Natural killer cell (primary cell): ENCODE results near the gene UGT1A5. TPM values are rescaled to one million over a fixed set of nuclear protein-coding genes. Genes with fewer than 3 reads are reported as not detected.

Experiments used
- ATAC-seq, 3 donors: fragments of 150-1000 bp in 2 of 3; fragments of 200-7000 bp in 1 of 3; cut with Tn5 transposase; 1 replicate in 1 of 3; 2 replicates in 2 of 3; pipeline ENCODE4 v1.10.0; 2021; ENCODE audit warnings: mild to moderate bottlenecking in 2 of 3, moderate library complexity in 2 of 3
- DNase-seq, 2 donors: peaks; one replicate each; pipeline versions ENCODE4 v3.0.0 to v3.0.0-alpha.2; 2013 to 2021; ENCODE audit warnings: mixed read lengths in 1 of 2
- H3K27ac ChIP-seq: one replicate; pipeline ENCODE4 v1.5.1; 2013; ENCODE audit warnings: mild to moderate bottlenecking, low read length
- H3K27me3 ChIP-seq: one replicate; pipeline ENCODE4 v1.6.1; 2013; ENCODE audit warnings: low read length; ENCODE audit not compliant: control insufficient read depth, insufficient read depth
- H3K36me3 ChIP-seq: one replicate; pipeline ENCODE4 v1.6.1; 2013; ENCODE audit warnings: low read length; ENCODE audit not compliant: control insufficient read depth, insufficient read depth
- H3K4me1 ChIP-seq: one replicate; pipeline ENCODE4 v1.6.1; 2013; ENCODE audit warnings: low read length; ENCODE audit not compliant: control insufficient read depth, insufficient read depth
- H3K4me3 ChIP-seq: one replicate; pipeline ENCODE4 v1.5.1; 2013; ENCODE audit warnings: low read length
- H3K9me3 ChIP-seq: one replicate; pipeline ENCODE4 v1.6.1; 2013; ENCODE audit warnings: low read length; ENCODE audit not compliant: control insufficient read depth, insufficient read depth
- H3K27ac Mint-ChIP-seq, 2 donors: one replicate each; pipeline ENCODE4 v1.8.0; 2022; ENCODE audit warnings: mild to moderate bottlenecking in 2 of 2, mixed read lengths in 2 of 2, moderate library complexity in 1 of 2
- H3K27me3 Mint-ChIP-seq, 2 donors: one replicate each; pipeline ENCODE4 v1.8.0; 2022; ENCODE audit warnings: low read depth in 2 of 2, mixed read lengths in 2 of 2
- H3K36me3 Mint-ChIP-seq: one replicate; pipeline ENCODE4 v1.8.0; 2022; ENCODE audit warnings: mixed read lengths
- H3K4me1 Mint-ChIP-seq, 2 donors: one replicate each; pipeline ENCODE4 v1.8.0; 2022; ENCODE audit warnings: mixed read lengths in 2 of 2
- H3K4me3 Mint-ChIP-seq: one replicate; pipeline ENCODE4 v1.8.0; 2022; ENCODE audit warnings: mild to moderate bottlenecking, moderate library complexity, mixed read lengths
- H3K9me3 Mint-ChIP-seq, 2 donors: one replicate each; pipeline ENCODE4 v1.8.0; 2022; ENCODE audit warnings: mixed read lengths in 2 of 2
- CTCF ChIP-seq: fragments of 200-600 bp; IDR thresholded peaks from one replicate; pipeline ENCODE4 v1.8.0; 2022; ENCODE audit warnings: antibody characterized with exemption
- WGBS: methylation state at CpG from one replicate; pipeline ENCODE4 v1.1.7; 2013; ENCODE audit warnings: missing lambda C conversion rate; ENCODE audit not compliant: insufficient coverage; 5-methylcytosine and 5-hydroxymethylcytosine counted together
- intact Hi-C: fragments of 100-400 bp; cut with micrococcal nuclease; formaldehyde crosslinking; loops from one replicate; pipeline ENCODE4 v1.14.2; 2022
- total RNA-seq, 4 donors: library from RNA; stranded (reverse); fragments of 120-200 nt in 1 of 4; gene quantifications; one replicate each; pipeline versions ENCODE4 v1.2.3 to v1.2.4, GENCODE V29; 2013 to 2022

Gene UGT1A5
- total RNA-seq, 3 donors from 2014 or later (not counting 1 experiment from before 2014, with no cell fraction given), result not detected

DNA sequence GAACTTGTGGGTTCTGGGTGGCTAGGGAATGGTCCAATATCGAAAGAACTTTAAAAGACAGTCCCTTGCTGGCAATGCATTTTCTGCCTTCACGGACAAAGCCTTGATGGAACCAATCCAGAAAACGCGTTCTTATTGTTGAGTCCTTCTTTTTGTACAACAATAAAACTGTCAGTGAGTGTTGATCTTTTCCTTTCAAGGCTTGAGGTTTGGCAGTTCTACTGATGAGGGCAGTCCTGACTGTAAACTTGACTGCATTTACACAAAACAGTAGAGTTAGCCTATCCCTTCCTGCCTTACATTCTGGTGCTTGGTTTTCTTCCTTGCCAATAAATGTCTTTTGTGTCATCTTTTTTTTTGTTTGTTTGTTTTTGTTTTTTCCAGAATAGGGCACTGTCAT lies 33.5 kb upstream of the UGT1A5 start:
- Mint-ChIP-seq H3K36me3 (no peaks in the 10 kb centered on the region), H3K4me1 (no peaks in the 10 kb centered on the region), H3K27ac (no peak overlapping the region), H3K4me3 (no peak overlapping the region), H3K9me3 (no peaks in the 10 kb centered on the region), H3K27me3 (peaks cover 5 to 22% of the 10 kb centered on the region in 2 donors)
- H3K36me3 ChIP-seq, result no peaks in the 10 kb centered on the region
- no peak overlapping the region for H3K27ac ChIP-seq
- no peak for ATAC-seq
- no peak for TF ChIP-seq CTCF
- no peak for DNase-seq
- H3K27me3 ChIP-seq, result no peaks in the 10 kb centered on the region
- WGBS, result 61% methylated on average over 4 of the region's 4 CpGs
- no peaks in the 10 kb centered on the region for H3K9me3 ChIP-seq
- intact Hi-C loops, result no loop called here
- no peak overlapping the region for H3K4me3 ChIP-seq
- no peaks in the 10 kb centered on the region for H3K4me1 ChIP-seq

- Histone ChIP-seq H3K27me3 (no peaks in the 10 kb centered on the region), H3K36me3 (no peaks in the 10 kb centered on the region), H3K27ac (no peak overlapping the region), H3K4me3 (no peak overlapping the region), H3K9me3 (no peaks in the 10 kb centered on the region), H3K4me1 (no peaks in the 10 kb centered on the region)
- Mint-ChIP-seq H3K4me1 (no peaks in the 10 kb centered on the region), H3K4me3 (no peak overlapping the region), H3K9me3 (no peaks in the 10 kb centered on the region), H3K27ac (no peak overlapping the region), H3K27me3 (peaks cover 5 to 22% of the 10 kb centered on the region in 2 donors), H3K36me3 (no peaks in the 10 kb centered on the region)
- WGBS, result 91% methylated on average over 4 of the region's 4 CpGs
- ATAC-seq (no peak), DNase-seq (no peak)
- TF ChIP-seq CTCF, result no peak
- intact Hi-C loops, result no loop called here
These were observed 32.2 kb upstream of the UGT1A5 start for GRCh38 chr2:233680361-233681045.

DNA sequence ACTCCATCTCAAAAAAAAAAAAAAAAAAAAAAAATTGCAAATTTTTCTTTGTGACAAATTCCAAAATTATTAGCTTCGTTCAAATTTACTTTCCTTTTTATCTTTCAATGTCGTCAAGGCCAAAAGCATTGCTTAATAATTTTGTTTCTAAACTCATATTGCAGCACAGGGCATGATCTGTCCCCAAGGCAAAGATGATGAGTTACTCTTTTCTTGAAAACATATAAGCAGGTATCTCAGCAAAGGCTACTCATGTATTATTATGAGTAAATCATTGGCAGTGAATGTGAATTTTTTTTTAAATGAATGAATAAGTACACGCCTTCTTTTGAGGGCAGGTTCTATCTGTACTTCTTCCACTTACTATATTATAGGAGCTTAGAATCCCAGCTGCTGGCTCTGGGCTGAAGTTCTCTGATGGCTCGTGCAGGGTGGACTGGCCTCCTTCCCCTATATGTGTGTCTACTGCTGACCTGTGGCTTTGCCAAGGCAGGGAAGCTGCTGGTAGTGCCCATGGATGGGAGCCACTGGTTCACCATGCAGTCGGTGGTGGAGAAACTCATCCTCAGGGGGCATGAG lies 31.1 kb upstream of the UGT1A5 start, which contains the start of gene UGT1A7:
TSS of gene UGT1A7 (plus strand) at position 381 of the 579 bp plus-strand sequence. CDS start at position 418, 37 bp downstream.
- no peak within 1 kb of the TSS for H3K27ac Mint-ChIP-seq
- TF ChIP-seq CTCF, result no peak
- H3K36me3 Mint-ChIP-seq, result no peaks in the 10 kb centered on the region
- Histone ChIP-seq H3K4me3 (no peak within 1 kb of the TSS), H3K4me1 (no peaks in the 10 kb centered on the region), H3K9me3 (no peaks in the 10 kb centered on the region), H3K27me3 (no peaks in the 10 kb centered on the region), H3K27ac (no peak within 1 kb of the TSS), H3K36me3 (no peaks in the 10 kb centered on the region)
- H3K4me1 Mint-ChIP-seq, result no peaks in the 10 kb centered on the region
- intact Hi-C loops, result no loop called here
- peaks cover 4 to 24% of the 10 kb centered on the region in 2 donors for H3K27me3 Mint-ChIP-seq
- H3K9me3 Mint-ChIP-seq, result no peaks in the 10 kb centered on the region
- peak in 1 of 3 donors; percentile 10 for ATAC-seq
- 95% methylated on average over 4 of the region's 5 CpGs for WGBS
- no peak for DNase-seq
- H3K4me3 Mint-ChIP-seq, result no peak within 1 kb of the TSS
